ENCODE data around the gene NRARP.

- no peak for TF ChIP-seq TCF7 (CRISPR knock-in tag; IDR thresholded peaks at IDR 0.05; ENCODE audit: low read depth)
- TF ChIP-seq CTCF (IDR thresholded peaks at IDR 0.05): no peak
- TF ChIP-seq USF2 (CRISPR knock-in tag; IDR thresholded peaks at IDR 0.05): no peak
- no peak for TF ChIP-seq ETV6 (CRISPR knock-in tag; IDR thresholded peaks at IDR 0.05)
- no peak for TF ChIP-seq ZBTB43 (CRISPR knock-in tag; IDR thresholded peaks at IDR 0.05)
- TF ChIP-seq ZNF281 (CRISPR knock-in tag; IDR thresholded peaks at IDR 0.05): no peak
Observed at GRCh38 chr9:137333016-137333671, 31.1 kb upstream of the NRARP start.

Measured in WTC11 (cell line).